WERI-Rb-1 (cell line): ENCODE measurements around the gene TCHH.

Experiments used
- DNase-seq: peaks from one replicate; pipeline ENCODE4 v3.0.0-alpha.2; 2020
- H3K27ac ChIP-seq: fragments of 250-450 bp; sonication (Bioruptor Pico); 2 replicates; pipeline ENCODE4 v1.5.1; 2020; ENCODE audit warnings: mild to moderate bottlenecking, moderate library complexity
- H3K27me3 ChIP-seq: fragments of 250-450 bp; sonication (Bioruptor Pico); 2 replicates; pipeline ENCODE4 v1.5.1; 2021; ENCODE audit warnings: mild to moderate bottlenecking, low read depth, moderate library complexity; ENCODE audit not compliant: insufficient read depth, severe bottlenecking
- H3K36me3 ChIP-seq: fragments of 250-450 bp; sonication (Bioruptor Pico); 2 replicates; pipeline ENCODE4 v1.5.1; 2020; ENCODE audit warnings: mild to moderate bottlenecking, moderate library complexity
- H3K4me3 ChIP-seq: 2 replicates; pipeline ENCODE4 v1.5.1; 2011; ENCODE audit warnings: low read depth, mild to moderate bottlenecking, control low read depth, low read length
- H3K9me3 ChIP-seq: fragments of 250-450 bp; sonication (Bioruptor Pico); 2 replicates; pipeline ENCODE4 v1.5.1; 2021; ENCODE audit warnings: mild to moderate bottlenecking, moderate library complexity; ENCODE audit not compliant: severe bottlenecking
- TF ChIP-seq, protein P1 (sequence below): IDR thresholded peaks from 2 replicates; pipeline ENCODE4 v1.5.1; 2011; ENCODE audit warnings: low read depth, mild to moderate bottlenecking, control low read depth, inconsistent platforms, low read length

Gene TCHH

DNA sequence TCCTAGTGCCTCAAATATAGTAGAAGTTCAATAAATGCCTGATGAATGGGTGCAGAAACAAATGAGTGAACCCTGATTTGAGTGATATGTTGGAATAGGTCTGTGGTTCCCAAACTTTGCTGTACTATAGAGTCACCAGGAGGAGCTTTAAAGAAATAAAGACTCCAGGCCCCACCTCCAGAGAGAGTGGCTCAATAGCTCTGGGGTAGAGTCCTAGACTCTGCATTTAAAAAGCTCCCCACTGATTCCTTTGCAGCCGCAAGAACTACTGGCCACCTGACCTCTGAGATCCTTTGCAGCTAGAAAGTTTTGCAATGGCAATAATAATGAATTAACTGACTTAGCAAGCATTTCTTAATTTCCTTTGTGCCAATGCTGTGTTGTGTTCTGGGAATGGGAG, 47.3 kb downstream of the TCHH start:
- Histone ChIP-seq H3K27ac (no peak overlapping the region), H3K27me3 (peaks cover 93% of the 10 kb centered on the region), H3K4me3 (no peak overlapping the region), H3K9me3 (peaks cover 3% of the 10 kb centered on the region), H3K36me3 (no peaks in the 10 kb centered on the region)
- no peak for DNase-seq
- TF ChIP-seq, protein P1, sequence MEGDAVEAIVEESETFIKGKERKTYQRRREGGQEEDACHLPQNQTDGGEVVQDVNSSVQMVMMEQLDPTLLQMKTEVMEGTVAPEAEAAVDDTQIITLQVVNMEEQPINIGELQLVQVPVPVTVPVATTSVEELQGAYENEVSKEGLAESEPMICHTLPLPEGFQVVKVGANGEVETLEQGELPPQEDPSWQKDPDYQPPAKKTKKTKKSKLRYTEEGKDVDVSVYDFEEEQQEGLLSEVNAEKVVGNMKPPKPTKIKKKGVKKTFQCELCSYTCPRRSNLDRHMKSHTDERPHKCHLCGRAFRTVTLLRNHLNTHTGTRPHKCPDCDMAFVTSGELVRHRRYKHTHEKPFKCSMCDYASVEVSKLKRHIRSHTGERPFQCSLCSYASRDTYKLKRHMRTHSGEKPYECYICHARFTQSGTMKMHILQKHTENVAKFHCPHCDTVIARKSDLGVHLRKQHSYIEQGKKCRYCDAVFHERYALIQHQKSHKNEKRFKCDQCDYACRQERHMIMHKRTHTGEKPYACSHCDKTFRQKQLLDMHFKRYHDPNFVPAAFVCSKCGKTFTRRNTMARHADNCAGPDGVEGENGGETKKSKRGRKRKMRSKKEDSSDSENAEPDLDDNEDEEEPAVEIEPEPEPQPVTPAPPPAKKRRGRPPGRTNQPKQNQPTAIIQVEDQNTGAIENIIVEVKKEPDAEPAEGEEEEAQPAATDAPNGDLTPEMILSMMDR, result no peak

DNA sequence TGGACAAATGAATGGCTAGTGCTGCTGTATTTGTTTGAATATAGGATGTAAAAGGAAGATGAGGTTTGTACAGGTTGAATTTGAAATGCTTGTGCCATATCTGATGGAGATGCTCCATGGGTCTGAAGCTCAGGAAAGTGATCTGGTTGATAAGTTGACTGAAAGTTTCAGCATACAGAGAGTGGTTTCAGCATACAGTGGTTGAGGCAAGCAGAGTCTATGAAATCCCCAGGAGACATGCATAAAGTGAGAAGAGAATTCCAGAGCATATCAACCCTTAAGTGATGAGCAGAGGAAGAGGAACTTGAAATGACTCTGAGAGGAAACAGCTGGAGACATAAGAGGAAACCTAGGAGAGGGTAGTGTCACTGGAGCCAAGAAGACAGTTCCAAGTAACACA, 48.1 kb downstream of the TCHH start:
- peaks cover 3% of the 10 kb centered on the region for H3K9me3 ChIP-seq
- H3K27ac ChIP-seq, result no peak overlapping the region
- no peak overlapping the region for H3K4me3 ChIP-seq
- peaks cover 93% of the 10 kb centered on the region for H3K27me3 ChIP-seq
- no peak for DNase-seq
- no peaks in the 10 kb centered on the region for H3K36me3 ChIP-seq
- TF ChIP-seq, protein P1, result no peak

DNA sequence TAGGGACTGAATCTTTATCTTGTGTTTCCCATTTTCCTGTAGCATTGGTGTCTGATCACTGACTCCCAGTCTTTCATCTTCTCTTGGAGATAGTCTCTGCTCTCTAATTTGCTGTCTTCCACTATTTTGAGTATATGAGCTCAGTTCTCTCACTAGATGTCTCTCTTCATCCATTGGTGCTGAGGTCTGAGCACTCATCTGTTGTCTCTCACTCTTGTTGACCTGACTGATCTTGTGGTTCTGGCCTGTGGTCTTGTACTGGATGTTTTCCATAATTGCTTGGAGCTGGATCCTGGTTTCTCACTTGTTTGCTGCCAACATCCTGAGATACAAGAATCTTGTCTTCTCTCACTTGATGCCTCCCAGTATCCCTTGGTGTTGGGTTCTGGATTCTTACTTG, 53.3 kb downstream of the TCHH start:
- TF ChIP-seq, protein P1, result no peak
- Histone ChIP-seq H3K27me3 (peaks cover 93% of the 10 kb centered on the region), H3K36me3 (no peaks in the 10 kb centered on the region), H3K27ac (no peak overlapping the region), H3K9me3 (no peaks in the 10 kb centered on the region), H3K4me3 (no peak overlapping the region)
- no peak for DNase-seq
